Natural killer cell treated with Interleukin-12 subunit alpha and Interleukin-12 subunit beta and Interleukin-15 and Interleukin-18, amount 100 ng/mL, for 72 hours (primary cell): Measurements from ENCODE around the gene NNAT. TPM values are rescaled to one million over a fixed set of nuclear protein-coding genes. Genes with fewer than 3 reads are reported as not detected.

ENCODE experiments used
- ATAC-seq, 2 donors: fragments of 150-1000 bp; cut with Tn5 transposase in 1 of 2; sonication (Bioruptor Pico), chemical (Tn5 transposase) in 1 of 2; 2 replicates each; pipeline ENCODE4 v1.10.0; 2021
- DNase-seq: peaks from one replicate; pipeline ENCODE4 v3.0.0; 2022; ENCODE audit warnings: low spot score
- H3K27ac Mint-ChIP-seq, 2 donors: 1 replicate in 1 of 2; 2 replicates in 1 of 2; pipeline ENCODE4 v1.8.0; 2022; ENCODE audit warnings: mixed read lengths in 2 of 2, mild to moderate bottlenecking in 1 of 2, moderate library complexity in 1 of 2
- H3K27me3 Mint-ChIP-seq, 2 donors: 1 replicate in 1 of 2; 2 replicates in 1 of 2; pipeline ENCODE4 v1.8.0; 2022; ENCODE audit warnings: mixed read lengths in 2 of 2
- H3K36me3 Mint-ChIP-seq: one replicate; pipeline ENCODE4 v1.8.0; 2022; ENCODE audit warnings: mixed read lengths
- H3K4me1 Mint-ChIP-seq, 2 donors: 1 replicate in 1 of 2; 2 replicates in 1 of 2; pipeline ENCODE4 v1.8.0; 2022; ENCODE audit warnings: low read depth in 2 of 2, mixed read lengths in 2 of 2, mild to moderate bottlenecking in 1 of 2
- H3K4me3 Mint-ChIP-seq: one replicate; pipeline ENCODE4 v1.8.0; 2022; ENCODE audit warnings: mixed read lengths
- H3K9me3 Mint-ChIP-seq: 2 replicates; pipeline ENCODE4 v1.8.0; 2022; ENCODE audit warnings: mixed read lengths
- total RNA-seq, 2 donors: library from RNA; stranded (reverse); gene quantifications; one replicate each; pipeline ENCODE4 v1.2.3, GENCODE V29; 2022

The NNAT gene
- total RNA-seq, 2 donors from 2014 or later, result 0.53 to 0.71 TPM

DNA sequence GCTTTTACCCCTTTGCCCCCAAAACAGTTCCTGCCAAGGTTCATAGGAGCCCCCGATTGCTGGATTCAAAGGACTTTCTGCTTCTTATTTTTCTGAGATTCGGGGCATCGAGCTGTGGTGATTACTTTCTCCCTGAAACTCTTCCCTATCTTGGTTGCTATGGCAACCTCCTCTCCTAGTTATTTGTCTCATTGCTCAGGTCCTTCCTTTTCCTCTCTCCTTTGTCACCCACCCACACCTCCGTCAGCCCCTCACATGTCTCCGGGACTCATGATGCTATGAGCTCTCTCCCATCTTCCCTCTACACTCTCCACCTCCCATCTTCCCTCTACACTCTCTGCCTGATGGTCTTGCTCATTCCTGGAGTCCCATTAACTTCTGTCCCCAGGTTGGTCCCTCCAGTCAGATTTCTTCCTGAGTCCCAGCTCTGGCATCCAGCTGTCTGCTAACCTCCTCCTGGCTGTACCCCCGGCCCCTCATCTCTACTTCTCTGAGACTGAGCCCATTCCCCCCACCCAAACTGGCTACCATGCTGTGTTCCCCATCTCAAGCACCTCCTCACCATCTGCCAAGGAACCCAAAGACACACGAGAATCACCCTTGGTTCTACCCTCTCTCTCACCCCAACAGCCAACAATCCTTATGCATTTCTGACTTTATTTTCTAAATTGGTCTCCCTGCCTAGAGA, 30.2 kb upstream of the NNAT start:
- Mint-ChIP-seq H3K4me1 (peaks cover 0 to 7% of the 10 kb centered on the region in 2 donors), H3K36me3 (no peaks in the 10 kb centered on the region), H3K4me3 (no peak overlapping the region), H3K9me3 (no peaks in the 10 kb centered on the region), H3K27ac (no peak overlapping the region), H3K27me3 (no peaks in the 10 kb centered on the region)
- ATAC-seq, result no peak
- no peak for DNase-seq

DNA sequence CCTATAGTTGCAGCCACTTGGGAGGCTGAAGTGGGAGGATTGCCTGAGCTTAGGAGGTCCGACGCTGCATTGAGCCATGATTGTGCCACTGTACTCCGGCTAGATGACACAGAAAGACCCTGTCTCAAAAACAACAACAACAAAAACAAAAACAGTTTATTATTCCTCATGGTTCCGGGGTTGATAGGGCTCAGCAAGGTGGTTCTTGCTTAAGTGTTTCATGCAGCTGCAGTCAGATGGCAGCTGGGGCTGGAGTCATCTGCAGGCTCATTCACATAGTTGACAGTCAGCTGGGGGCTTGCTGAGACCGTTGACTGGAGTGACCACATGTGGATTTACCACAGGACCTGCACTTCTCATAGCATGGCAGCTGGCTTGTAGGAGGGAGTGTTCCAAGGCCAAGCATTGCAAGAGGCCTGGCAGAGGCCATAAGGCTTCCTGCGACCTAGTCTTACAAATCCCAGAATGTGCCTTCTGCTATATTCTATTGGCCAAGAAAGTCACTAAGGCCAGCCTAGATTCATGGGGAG, 28.9 kb upstream of the NNAT start:
- Mint-ChIP-seq H3K36me3 (no peaks in the 10 kb centered on the region), H3K4me3 (no peak overlapping the region), H3K4me1 (peaks cover 0 to 9% of the 10 kb centered on the region in 2 donors), H3K27ac (no peak overlapping the region), H3K9me3 (no peaks in the 10 kb centered on the region), H3K27me3 (no peaks in the 10 kb centered on the region)
- DNase-seq (no peak), ATAC-seq (no peak)

DNA sequence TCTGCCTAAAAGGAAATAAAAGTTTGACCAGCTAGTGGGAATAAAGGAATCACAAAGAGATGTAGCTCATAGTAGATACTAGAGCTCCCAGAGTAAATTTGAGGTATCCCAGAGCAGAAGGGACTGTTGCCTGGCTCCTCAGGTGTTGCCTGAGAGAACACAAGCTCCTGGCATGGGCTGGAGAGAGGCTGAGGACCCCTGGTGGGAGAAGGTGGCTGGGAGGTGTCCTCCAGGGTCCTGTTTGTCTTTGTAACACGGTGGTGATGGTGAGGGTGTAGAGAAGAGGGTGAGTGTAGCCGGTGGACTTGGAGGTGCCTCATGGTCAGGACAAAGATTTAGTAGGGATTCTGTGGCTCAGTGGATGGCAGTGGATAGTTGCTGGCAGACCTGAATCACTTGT, 28.1 kb upstream of the NNAT start:
- Mint-ChIP-seq H3K4me1 (peaks cover 0 to 9% of the 10 kb centered on the region in 2 donors), H3K36me3 (no peaks in the 10 kb centered on the region), H3K27ac (peak overlapping the region in 1 of 2 donors; percentile 9), H3K9me3 (no peaks in the 10 kb centered on the region), H3K4me3 (no peak overlapping the region), H3K27me3 (no peaks in the 10 kb centered on the region)
- DNase-seq (no peak), ATAC-seq (no peak)

DNA sequence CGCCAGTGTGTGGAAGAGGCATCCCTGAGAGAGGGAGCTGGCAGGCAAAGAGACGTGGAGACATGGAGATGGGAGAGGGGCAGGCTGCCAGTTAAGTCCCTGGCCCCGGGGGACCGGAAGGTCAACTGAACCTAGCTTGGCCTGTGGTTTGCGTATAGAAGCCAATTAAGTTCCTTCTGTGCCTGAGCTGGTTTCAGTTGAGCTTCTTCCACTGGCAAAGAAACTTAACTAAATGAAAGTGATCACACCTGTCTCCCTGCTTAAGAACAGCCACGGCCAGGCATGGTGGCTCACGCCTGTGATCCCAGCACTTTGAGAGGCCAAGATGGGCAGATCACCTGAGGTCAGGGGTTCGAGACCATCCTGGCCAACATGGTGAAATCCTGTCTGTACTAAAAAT, 26.7 kb upstream of the NNAT start:
- ATAC-seq (no peak), DNase-seq (no peak)
- Mint-ChIP-seq H3K9me3 (no peaks in the 10 kb centered on the region), H3K4me1 (peaks cover 0 to 9% of the 10 kb centered on the region in 2 donors), H3K4me3 (no peak overlapping the region), H3K27ac (no peak overlapping the region), H3K36me3 (no peaks in the 10 kb centered on the region), H3K27me3 (no peaks in the 10 kb centered on the region)

DNA sequence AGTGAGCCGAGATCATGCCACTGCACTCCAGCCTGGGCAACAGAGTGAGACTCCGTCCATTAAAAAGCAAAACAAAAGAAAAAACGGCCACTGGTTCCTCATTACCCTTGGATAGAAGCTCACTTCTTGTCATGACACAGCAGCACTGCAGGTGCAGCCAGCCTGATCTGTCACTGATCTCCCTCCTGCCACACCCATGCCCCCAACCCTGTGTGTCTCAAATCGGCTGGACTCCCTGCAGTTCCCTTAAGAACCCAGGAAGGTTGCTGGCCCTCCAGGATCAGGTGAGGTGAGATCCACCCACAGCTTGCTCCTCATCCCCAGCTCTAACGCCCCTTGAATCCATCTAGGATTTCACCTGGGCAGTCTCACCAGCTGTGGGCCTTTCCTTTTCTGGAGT, 26.3 kb upstream of the NNAT start:
- DNase-seq (no peak), ATAC-seq (no peak)
- H3K9me3 Mint-ChIP-seq, result no peaks in the 10 kb centered on the region
- no peak overlapping the region for H3K27ac Mint-ChIP-seq
- H3K4me1 Mint-ChIP-seq, result peaks cover 0 to 9% of the 10 kb centered on the region in 2 donors
- H3K36me3 Mint-ChIP-seq, result no peaks in the 10 kb centered on the region
- H3K4me3 Mint-ChIP-seq, result no peak overlapping the region
- H3K27me3 Mint-ChIP-seq, result no peaks in the 10 kb centered on the region

DNA sequence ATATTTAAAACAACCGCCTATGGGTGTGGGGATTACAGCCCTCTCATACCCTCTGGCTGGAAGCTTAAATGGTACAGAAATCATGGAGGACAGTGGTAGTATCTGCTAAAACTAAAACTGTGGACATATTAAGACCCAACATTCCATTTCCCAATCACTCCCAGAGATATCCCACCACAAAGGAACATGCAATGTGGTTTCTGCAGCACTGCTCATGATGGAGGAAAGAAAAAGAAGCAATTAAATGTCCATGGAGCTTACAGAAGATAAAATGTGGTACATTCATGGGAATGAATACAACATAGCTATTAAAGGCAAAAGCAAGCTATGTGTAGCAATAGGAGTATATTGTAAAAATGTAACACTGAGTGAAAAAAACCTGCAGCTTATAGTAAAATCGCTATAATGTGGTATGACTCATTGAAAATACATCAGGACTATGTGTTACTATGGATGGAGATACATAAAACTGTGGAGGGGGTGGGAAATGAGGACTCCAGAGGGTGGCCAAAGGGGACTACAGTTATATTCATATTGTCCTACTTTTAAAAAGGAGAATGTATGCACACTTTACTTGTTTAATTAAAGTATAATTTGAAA, 22.9 kb upstream of the NNAT start:
- Mint-ChIP-seq H3K9me3 (no peaks in the 10 kb centered on the region), H3K27ac (no peak overlapping the region), H3K4me3 (no peak overlapping the region), H3K27me3 (no peaks in the 10 kb centered on the region), H3K36me3 (no peaks in the 10 kb centered on the region), H3K4me1 (peaks cover 0 to 9% of the 10 kb centered on the region in 2 donors)
- DNase-seq, result no peak
- ATAC-seq, result no peak

DNA sequence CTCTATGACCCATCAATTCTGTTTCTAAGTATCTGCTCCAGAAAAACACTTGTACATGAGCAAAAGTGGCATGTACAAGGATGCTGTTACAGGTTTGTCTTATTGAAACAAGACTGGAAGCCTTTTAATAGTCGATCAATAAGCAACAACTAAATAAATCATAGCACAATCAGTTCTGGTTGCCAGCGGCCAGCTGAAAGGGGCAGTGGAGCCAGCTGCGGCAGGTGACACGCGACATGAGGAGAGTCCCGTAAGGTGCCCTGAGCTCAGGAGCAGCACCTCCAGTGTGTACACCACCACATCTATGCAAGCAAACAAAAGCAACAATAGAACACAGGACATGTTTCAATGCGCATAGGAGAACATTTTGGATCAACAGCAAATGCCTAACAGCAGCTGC, 20.7 kb upstream of the NNAT start:
- no peak overlapping the region for H3K4me3 Mint-ChIP-seq
- no peak for DNase-seq
- H3K4me1 Mint-ChIP-seq, result peaks cover 0 to 2% of the 10 kb centered on the region in 2 donors
- ATAC-seq, result no peak
- H3K27me3 Mint-ChIP-seq, result no peaks in the 10 kb centered on the region
- no peak overlapping the region for H3K27ac Mint-ChIP-seq
- H3K9me3 Mint-ChIP-seq, result no peaks in the 10 kb centered on the region
- H3K36me3 Mint-ChIP-seq, result no peaks in the 10 kb centered on the region

DNA sequence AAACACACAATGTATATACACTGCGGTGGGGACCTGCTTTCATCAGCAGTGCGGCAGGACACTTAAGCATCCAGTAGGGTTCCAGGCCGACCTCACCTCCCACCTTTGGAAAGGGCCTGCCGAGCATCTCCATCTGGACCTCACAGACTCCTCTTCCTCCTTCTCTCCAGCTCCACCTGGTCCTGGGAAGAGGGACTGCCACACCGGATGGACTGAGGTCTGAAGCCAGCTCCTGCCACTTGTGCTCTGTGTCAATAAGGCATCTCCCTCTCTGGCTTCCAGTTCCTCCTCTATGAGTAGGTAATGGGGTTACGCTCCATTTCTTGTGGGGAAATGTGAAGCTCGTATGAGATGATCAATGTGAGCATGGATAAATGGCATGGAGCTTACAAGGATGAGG, 19.1 kb upstream of the NNAT start:
- Mint-ChIP-seq H3K4me3 (no peak overlapping the region), H3K9me3 (no peaks in the 10 kb centered on the region), H3K27me3 (no peaks in the 10 kb centered on the region), H3K27ac (no peak overlapping the region), H3K36me3 (no peaks in the 10 kb centered on the region), H3K4me1 (no peaks in the 10 kb centered on the region)
- ATAC-seq (no peak), DNase-seq (no peak)

DNA sequence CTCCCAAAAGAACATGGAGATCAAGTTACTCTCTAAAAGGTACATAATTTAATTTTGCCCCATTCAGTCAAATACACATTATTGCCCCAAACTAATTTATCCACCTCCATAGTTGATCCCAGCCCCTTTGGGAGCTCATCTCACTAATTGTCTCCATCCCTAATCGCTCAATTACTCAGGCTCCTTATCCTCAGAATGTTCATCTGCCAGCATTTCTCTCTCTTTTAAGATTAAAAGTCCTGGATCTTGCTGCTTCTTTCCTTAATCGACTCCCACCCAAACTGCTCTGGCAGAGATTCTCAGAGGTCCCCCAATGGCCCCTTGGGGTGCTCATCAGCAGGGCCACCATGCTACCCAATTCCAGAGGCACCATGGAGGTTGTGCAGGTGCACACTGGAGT, 18.4 kb upstream of the NNAT start:
- H3K4me1 Mint-ChIP-seq, result no peaks in the 10 kb centered on the region
- H3K4me3 Mint-ChIP-seq, result no peak overlapping the region
- H3K9me3 Mint-ChIP-seq, result no peaks in the 10 kb centered on the region
- ATAC-seq, result no peak
- DNase-seq, result no peak
- no peak overlapping the region for H3K27ac Mint-ChIP-seq
- no peaks in the 10 kb centered on the region for H3K27me3 Mint-ChIP-seq
- H3K36me3 Mint-ChIP-seq, result no peaks in the 10 kb centered on the region

DNA sequence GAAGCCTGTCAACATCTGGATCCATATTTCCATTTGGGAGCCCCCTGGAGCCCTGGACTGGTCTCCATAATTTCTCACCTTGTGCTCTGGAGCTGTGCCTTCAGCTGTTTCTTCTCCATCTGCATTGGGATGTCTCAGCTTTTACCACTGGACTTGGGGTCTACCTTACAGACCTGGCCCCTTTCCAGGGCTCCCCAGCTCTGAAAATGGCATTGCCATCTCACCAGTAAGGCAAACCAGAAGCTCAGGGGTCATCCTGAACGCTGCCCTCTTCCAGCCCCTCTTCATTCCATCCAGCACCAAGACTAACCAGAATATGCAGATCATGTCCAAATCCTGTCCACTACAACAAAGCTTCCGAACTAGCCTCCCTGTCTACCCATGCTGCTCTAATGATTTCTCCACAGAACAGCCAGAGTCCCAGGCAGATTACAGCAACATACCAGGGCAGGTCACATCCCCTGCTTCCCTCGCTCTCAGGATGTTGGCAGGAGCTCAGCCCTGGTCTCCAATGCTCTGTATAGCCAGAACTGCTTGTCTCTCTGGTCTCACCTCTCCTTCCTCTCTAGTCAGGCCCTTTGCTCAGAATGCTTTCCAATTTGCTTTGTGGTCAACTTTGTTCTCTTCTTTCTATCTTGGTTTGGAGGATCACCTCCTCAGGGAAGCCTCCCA, 17.7 kb upstream of the NNAT start:
- H3K36me3 Mint-ChIP-seq, result no peaks in the 10 kb centered on the region
- DNase-seq (no peak), ATAC-seq (peak in 1 of 2 donors; percentile 24)
- H3K4me3 Mint-ChIP-seq, result no peak overlapping the region
- no peaks in the 10 kb centered on the region for H3K27me3 Mint-ChIP-seq
- no peaks in the 10 kb centered on the region for H3K4me1 Mint-ChIP-seq
- no peaks in the 10 kb centered on the region for H3K9me3 Mint-ChIP-seq
- no peak overlapping the region for H3K27ac Mint-ChIP-seq

DNA sequence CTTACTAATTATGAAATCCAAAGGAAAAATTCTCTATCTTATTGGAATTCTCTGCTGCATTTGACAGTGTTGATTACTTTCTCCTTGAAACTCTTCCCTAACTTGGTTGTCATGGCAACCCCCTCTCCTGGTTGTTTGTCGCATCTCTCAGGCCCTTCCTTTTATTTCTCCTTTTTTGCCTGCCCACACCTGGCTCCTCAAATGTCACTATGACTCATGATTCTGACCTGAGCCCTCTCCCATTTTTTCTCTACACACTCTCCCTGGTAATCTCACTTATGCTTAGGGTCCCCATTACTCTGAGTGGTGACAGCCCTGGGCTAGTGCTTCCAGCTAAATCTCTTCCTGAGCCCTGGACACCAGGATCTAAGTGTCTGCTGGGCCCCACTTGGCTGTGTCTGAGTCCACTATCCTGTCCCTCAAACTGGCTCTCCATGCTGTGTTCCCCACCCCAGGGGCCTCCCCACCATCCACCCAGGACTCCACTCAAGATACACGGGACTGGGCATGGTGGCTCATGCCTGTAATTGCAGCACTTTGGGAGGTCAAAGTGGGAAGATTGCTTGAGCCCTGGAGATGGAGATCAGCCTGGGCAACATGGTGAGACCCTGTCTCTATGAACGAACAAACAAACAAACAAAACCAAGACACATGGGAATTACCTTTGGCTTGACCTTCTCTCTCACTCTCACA, 16.5 kb upstream of the NNAT start:
- H3K4me1 Mint-ChIP-seq, result no peaks in the 10 kb centered on the region
- no peaks in the 10 kb centered on the region for H3K36me3 Mint-ChIP-seq
- no peak overlapping the region for H3K4me3 Mint-ChIP-seq
- DNase-seq, result no peak
- H3K27me3 Mint-ChIP-seq, result no peaks in the 10 kb centered on the region
- H3K9me3 Mint-ChIP-seq, result no peaks in the 10 kb centered on the region
- no peak overlapping the region for H3K27ac Mint-ChIP-seq
- ATAC-seq, result no peak

DNA sequence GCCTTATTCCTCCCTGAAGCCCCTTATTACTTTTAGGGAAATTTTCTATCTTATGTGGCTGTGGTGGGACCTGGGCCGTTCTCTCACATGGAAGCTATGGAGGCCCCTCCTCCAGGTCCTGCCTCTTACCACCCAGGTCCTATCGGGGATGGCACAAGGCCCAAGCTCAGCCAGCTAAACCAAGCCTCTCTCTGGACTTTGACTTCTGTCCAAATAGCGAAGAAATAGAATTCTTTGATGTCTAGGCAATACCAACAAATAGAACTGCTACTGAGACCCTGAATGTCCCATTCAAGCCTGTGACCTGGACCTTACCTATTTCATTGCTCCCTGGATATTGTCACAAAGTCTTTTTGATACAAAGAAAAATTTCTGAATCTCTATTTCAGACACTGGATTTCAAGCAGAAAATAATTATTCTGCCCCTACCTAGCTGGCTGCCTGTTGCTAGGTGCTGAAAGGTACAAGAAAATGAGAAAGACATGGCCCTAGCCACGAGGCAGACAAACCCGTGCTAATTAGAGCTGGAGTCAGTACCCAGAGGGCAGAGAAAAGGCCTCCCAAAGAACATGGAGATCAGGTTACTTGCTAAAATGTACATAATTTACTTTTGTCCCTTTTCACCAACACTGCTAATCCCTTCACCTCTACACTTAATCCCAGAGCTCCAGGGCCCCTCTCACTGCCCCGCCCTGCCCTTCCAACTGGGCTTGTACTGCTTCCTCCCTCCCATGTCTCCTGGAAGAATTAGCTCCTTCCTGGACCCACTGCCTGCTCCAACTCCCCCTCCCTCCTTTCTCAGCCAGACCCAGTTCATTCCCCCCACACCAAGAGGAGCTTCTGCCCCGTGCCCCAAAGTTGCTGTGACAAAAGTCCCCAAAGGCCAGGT, 15.5 kb upstream of the NNAT start:
- Mint-ChIP-seq H3K9me3 (no peaks in the 10 kb centered on the region), H3K27me3 (no peaks in the 10 kb centered on the region), H3K4me3 (no peak overlapping the region), H3K27ac (no peak overlapping the region), H3K36me3 (peaks cover 2% of the 10 kb centered on the region), H3K4me1 (peaks cover 0 to 4% of the 10 kb centered on the region in 2 donors)
- DNase-seq (no peak), ATAC-seq (no peak)

DNA sequence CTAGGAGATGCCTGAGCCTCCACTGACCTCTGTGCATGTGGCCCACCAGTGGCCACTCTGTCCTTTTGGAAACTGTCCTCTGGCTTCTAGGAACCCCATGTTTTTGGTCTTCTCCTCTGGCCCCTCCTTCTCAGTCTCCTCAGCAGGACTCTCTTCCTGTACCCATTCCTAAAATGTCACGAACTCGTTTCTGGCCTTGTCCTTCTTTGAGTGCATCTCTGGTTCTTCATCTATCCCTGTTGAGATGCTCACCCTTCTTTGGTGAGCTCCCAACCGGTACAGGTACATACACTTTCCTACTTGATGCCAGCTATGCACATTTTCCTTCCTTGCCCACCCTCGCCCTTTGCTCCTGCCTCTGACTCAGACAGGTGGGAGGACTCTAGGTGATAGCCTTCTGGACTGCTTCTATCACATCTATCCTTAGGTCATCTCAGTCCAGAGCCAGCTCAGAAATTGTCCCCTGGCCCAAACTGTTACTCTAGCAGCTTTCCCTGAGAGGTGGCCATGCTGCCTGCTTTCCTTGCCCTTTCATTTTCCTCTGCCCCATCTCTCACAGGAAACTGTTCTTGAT, 14.8 kb upstream of the NNAT start:
- Mint-ChIP-seq H3K36me3 (peaks cover 5% of the 10 kb centered on the region), H3K4me3 (no peak overlapping the region), H3K4me1 (peaks cover 3 to 10% of the 10 kb centered on the region in 2 donors), H3K9me3 (no peaks in the 10 kb centered on the region), H3K27ac (no peak overlapping the region), H3K27me3 (no peaks in the 10 kb centered on the region)
- no peak for DNase-seq
- ATAC-seq, result no peak
